Measurements from ENCODE around the gene INPP4B.

Gene INPP4B

DNA sequence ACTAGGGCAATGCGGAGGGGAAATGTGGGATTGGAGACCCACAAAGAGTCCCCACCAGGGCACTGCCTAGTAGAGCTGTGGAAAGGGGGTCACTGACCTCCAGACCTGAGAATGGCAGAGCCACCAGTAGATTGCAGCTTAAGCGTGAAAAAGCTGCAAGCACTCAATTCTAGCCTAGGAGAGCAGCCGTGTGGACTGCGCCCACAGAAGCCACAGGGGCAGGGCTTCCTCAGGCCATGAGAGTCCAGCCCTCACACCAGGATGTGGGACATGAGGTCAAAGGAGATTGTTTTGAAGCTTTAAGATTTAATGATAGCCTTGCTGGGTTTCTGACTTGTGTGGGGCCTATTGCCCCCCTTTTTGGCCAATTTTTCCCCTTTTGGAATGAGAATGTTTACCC, 379.0 kb downstream of the INPP4B start:
- DNase-seq (ENCODE audit: low spot score) = no peak

DNA sequence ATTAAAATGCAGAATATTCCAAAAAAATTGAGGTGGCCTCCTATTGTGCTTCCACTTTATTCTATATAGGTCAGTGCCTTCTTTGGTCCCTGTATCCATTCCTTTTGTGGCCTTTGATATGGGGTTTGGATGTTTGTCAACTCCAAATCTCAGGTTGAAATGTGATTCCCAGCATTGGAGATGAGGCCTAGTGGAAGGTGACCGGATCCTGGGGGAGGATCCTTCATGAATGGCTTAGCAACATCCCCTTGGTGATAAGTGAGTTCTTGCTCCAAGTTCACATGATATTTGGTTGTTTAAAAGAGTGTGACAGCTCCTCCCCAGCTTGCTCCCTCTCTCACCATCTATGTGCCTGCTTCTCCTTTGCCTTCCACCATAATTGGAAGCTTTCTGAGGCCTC, 380.6 kb downstream of the INPP4B start:
- no peak for DNase-seq (ENCODE audit: low spot score)

DNA sequence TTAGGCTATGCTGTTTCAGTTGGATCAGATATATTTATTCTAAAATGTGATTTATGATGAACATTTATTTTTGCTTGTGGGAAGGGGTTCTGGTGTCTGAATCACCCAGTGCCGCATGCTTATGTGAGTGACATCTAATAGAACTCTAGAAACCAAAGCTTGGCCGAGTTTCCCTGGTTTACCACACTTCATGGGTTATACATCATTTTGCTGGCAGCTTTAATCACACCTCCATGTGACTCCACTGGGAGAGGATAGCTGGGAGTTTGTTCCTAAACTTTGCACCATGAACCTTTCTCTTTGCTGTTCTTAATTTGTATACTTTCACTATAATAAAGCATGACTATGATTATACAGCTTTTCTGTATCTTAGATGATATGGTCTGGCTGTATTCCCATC, 382.9 kb downstream of the INPP4B start:
- DNase-seq (ENCODE audit: low spot score) = no peak

DNA sequence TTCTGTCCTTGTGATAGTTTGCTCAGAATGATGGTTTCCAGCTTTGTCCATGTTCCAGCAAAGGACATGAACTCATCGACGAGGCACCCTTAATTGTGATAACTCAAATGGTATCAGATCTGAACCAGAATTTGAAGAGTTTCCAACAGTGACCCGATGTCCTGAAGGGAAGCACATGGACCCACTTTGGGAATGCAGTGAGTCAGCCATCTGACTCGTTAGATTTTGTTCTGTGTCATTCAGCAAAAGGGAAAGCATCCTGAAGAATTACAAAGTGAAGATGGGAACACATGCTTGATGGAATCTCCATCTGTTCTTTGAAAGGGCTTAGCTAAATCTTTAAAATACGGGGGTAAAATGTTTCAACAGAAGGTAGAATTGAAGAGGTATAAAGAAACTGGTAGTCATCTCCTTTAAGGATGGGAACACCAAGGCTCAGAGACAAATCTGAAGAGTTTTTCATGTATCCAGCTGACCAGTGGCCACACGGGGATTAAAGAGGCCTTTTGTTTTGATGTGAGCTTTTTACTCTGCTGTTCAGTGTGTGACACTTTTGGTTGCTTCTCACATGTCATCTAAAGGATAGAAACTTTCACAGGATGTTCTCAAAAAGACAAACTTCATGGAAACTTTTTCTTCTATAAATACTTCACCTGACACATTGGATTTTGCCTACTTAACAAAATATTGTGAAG, 393.8 kb downstream of the INPP4B start:
- DNase-seq (ENCODE audit: low spot score) = no peak

DNA sequence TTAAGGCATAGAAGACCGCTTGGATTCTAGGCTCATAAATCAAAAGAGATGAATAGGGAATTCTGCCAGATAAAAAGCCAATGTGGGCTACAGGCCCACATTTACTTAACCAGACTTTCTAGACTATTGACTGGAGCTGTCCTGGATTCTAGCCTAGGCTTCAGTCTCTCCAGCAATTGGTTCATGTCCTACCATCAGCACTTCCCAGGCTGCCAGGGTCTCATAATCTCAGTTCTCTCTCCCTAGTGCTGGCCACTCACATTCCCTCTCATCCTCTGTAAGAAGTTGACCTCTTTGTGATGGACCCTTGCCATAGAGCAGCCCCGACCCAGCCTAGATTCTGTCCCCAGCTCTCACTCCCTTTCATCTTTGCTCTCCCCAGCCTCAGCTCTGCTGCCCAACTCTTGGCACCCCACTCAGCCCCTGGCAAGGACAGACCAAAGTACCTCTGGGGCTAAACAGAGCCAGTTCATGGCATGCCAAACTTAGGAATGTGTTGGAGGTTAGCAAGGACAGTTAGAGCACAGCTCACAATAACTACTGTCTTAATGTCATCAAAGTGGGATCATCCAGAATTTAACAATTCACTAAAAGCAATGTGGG, 396.2 kb downstream of the INPP4B start:
- no peak for DNase-seq (ENCODE audit: low spot score)

DNA sequence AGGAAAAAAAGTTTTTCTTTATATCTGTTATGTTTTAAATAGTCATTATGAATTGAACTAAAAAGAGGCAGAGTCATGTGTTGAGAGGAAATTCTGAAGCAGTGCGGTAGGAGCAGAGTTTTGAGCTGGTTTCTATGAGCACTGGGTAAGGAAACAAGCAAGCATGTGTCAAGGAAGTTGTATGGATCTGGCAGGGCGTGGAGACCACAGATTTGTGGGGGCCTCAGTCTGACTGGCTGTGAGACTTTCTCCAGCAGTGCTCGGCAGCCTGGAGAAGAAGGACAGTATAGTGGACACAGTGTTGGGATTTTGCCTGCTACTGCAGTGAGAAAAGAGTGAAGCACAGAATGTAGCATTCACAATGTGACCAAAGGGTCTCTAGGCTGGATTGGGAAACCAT, 399.1 kb downstream of the INPP4B start:
- no peak for DNase-seq (ENCODE audit: low spot score)

DNA sequence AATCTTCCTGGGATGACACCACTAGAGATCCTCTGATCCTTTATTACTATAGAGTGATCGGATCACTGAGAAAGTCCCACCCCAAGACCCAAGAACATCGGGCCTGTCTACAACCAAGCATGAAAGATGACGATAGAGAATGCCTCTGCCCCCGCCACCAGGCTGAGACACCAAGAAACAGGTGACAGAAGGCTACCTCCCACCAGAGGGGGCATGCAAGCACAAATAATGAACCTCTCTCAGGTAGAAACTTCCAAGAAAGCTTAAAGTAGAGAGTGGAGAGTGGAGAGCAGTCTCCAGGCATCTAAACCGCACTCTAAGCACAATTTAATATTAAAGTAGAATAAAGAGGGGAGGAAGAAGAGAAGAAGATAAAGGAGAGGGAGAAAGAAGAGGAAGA, 402.6 kb downstream of the INPP4B start:
- DNase-seq (ENCODE audit: low spot score) = no peak

DNA sequence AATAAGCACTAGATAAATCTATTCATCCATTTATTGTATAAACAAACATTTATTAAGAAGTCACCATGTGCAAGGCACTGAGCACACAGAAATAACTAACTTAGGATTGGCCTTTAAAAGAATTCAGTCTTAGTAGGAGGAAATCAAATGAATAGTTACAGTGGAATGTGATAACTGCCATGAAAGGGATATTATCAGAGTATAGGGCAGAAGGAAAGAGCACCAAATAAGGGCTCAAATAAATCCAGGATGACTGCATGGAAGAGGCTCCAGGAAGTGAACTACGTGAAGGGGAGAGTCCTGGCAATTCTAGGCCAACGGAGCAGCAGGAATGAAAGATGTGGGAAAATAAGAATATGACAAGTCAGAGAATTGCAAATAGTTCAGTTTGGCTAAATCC, 406.0 kb downstream of the INPP4B start:
- DNase-seq (ENCODE audit: low spot score) = no peak

DNA sequence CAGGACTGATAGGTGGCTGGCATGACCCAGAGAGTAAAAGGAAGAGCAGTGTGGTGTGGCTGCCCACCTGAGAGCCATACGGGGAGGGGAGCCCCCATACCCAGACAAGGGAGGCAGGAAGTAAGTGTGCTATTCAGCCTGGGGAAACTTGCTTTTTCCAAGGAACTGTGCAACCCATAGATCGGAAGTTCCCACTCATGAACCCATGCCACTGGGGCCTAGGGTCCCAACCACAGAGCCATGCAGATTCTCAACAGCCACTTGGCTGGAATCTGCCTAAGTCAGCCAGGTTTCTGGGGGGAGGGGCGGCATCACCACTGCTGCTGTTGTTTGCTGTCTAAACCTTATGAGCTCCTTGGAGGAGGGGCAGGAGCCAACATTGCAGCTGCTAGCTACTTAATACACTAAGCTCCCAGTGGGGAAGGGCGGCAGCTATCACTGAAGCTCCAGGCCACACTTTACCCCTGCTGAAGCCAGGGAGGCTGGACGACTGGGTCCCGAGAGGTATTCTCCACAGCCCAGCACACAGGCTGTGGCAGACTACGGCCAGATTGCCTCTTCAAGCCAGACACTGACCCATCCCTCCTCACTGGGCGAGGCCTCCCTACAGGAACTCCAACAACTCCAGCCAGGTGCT, 410.4 kb downstream of the INPP4B start:
- no peak for DNase-seq (ENCODE audit: low spot score)

DNA sequence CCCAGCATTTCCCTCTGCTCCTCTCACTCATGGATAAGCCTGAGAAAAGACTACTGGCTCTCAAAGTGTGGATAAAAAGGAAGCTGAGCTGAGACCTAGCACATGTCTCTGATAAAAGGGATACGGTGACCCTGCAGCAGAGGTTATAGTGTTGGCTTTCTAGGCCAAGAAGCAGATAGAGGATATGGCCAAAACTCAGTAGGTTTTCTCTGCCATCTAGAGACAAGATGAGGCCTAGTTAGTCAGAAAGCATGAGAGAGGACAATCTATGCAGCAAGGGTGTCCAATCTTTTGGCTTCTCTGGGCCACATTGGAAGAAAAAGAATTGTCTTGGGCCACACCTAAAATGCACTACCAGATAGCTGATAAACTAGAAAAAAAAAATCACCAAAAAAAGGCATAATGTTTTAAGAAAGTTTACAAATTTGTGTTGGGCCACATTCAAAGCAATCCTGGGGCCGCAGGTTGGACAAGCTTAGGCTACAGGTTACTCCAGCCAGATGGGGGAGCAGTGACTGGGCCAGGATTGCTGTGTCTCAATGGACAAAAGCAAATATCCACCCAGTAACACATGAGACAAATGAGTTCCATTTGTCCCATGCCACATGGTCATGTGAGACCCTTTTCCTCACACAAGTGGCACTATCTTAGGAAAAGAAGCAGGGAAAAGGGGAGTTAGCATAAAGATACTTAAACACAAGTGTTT, 411.4 kb downstream of the INPP4B start:
- no peak for DNase-seq (ENCODE audit: low spot score)

DNA sequence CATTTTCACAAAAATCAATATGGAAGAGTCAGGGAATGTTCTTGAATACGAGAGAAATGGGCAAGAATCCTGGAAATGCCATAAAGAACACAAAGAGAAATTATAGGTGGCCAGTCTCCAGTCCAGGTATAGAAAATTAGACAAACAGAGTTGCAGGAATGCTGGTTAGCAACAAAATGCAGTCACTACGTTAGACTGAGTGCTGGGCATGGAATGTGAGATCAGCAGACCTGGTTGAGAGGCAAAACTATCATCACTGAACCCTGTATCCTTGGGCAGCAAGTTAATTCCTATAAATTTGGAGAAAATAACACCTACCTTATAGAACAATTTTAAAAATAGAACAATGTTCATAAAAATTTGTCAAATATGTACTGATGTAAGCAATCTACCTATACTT, 417.4 kb downstream of the INPP4B start:
- DNase-seq (ENCODE audit: low spot score) = no peak

DNA sequence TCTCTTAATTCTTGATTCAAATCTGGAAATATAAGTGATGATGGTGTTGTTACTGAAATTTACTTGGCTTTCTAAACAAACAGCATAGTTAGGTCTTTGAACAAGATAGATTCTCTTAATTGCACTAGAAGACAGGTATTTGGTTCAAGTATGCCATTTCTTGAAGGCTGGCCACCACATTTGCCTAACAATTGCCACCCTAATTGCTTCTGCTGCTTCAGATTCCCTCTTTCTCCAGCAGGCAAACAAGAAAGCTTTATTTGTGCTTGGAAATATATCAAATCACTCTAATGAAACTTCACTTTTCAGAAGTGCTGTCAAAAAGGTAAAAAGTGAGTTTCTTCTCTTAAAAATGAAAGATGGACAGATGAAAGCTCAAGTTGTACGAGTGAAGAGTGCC, 418.6 kb downstream of the INPP4B start:
- no peak for DNase-seq (ENCODE audit: low spot score)

DNA sequence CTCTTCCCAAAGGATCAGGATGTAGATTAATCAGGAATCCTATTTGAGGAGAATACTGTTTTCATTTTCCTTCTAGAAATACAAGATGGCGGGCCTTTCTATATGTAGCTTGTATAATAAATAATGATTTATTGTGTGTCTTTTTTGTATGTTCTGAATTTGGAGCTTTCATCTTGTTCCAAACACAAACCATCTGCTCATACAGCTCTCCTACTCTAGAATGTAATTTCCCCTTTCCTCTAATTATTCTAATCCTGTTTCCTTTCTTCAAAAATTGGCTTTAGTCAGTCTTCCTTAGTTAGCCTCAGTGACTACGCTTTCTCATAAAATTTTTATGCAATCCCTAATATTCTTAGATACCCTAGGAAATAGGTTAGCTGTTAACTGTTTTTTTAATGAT, 422.2 kb downstream of the INPP4B start:
- DNase-seq (ENCODE audit: low spot score) = no peak

DNA sequence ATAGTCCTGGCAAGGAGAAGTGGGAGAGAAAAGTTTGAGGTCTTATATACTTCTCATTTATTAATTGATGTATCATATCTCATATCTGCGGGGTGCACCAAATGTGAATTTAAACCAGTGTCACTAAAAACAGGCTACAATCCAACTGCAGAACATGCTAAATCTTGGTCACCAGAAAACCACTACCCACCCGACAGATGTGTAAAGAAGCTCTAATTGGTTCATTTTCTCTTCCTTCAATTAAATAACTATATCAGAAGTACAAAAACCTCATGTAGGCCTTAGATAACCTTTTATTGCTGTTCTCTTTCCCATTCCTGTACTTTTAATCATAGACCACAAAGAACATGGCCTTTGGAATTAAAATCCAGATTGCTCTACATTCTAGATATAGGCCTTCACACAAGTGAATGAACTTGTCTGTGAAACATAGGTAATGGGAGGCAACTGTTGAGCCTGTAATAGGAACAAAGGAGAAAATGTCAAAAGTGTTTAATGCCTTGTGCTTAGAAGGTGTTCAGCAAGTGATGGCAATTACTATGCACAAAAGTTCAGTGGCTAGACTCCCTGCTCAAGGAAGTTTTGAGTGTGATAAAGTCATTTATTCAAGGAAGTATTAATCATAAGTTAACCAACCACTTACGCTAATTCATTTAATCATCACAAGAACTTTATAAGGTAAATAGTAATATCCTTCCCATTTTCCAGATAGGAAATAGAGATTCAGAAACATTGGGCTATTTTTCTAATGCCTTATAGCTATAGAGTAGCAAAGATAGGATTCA, 425.6 kb downstream of the INPP4B start:
- DNase-seq (ENCODE audit: low spot score) = no peak

DNA sequence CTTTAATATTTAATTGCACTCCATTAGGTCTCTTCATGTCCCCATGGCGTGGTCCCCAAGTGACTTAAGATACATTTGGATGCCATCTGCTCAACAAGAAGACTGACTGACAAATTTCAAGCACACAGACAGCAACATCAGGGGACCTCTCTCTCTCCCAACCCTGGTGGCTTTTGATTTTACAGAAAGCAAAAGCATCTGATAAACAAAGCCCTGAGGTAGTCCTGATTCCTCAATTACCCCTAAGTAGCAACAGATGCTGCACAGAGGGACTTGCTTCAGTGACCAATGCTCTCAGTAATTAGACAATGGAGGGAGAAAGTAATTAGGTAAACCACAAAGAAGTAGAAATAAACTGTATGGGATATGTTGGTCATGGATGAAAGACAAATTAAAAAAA, 426.4 kb downstream of the INPP4B start:
- no peak for DNase-seq (ENCODE audit: low spot score)

DNA sequence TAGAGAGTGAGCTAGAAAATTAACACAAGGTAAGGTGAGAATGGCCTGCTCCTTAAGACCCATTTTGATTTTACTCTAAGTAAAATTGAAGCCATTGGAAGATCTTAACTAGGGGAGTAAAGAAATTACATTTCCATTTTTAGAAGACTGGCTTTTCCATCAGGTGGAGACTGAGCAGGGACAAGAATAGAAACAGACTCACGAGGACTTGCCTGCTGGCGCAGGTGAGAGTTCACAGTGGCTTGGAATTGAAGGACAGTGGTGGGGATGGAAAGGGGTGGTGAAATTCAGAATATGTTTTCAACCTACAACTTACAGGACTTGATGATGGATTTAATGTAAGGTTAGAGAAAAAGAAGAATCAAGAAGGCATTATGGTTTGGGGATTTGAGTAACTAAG, 427.4 kb downstream of the INPP4B start:
- no peak for DNase-seq (ENCODE audit: low spot score)

DNA sequence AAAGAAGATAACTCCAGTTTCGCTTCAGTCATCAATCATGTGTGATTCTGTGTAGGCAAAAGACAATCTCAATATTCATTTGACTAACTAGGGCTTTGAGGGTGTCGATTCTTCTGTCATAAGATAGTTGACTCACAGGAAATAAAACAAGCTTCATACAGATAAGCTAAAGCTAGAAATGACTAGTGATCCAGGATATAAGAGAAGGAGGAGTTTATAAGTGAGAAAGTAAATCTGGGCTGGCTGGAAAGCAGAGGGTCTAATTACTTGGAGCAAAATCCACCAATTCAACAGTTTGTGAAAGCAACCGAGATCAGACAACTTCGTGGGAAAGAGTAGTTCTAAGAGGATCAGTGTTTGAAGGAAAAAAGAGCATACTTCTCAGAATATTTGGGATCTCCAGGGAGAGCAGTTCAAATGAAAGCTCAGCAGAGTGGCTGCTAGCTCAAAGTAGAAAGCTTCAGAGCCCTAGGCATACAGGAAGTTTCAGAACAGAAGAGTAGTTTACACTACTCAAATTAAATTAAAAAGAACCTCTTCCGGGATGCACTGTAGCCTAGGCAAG, 429.3 kb downstream of the INPP4B start:
- DNase-seq (ENCODE audit: low spot score) = no peak

DNA sequence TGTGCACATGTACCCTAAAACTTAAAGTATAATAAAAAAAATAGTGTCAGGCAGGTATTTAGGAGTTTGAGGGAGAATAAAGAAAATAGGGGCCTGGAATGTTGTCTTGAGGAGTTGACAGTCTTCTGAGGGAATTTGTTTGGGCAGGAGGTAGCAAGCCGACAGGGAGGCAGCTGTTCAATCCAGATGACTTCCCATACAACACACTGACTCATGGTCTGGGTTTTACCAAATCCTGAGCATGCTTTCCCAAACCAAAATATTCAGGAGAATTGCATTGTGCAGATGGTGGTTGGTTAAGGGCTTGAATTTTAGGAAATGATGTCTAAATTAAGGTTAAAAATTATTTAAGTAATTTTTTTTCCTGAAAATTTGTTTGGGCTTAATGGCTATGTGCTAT, 430.0 kb downstream of the INPP4B start:
- DNase-seq (ENCODE audit: low spot score) = no peak

DNA sequence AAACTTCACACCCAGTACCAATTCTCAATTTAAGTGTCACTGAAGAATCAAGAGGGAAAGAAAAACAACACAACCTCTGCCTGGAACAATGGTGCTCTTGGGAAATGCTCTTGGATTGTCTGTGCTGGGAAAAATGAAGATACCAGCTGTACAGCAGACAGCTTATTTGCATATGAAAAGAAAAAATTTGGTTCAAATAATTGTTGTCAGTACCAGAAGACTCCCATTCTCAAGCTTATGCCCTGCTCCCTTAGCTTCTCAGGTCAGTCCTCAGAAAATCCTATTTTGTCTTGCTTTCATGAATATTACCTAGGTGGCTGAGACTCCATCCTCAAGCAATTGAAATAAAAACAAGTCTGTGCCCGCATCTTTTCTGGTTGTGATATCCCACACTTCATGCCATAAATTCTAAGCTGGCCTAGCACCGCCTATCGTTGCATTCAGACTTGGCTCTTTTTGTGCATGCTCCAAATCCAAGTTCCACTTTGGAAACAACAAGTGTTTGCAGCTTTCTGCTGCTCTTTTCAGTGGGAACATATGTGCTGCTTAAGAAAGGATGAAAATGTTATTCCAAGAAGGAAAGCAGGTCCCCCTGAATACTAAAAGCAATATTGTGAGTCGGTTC, 431.6 kb downstream of the INPP4B start:
- DNase-seq (ENCODE audit: low spot score) = no peak

DNA sequence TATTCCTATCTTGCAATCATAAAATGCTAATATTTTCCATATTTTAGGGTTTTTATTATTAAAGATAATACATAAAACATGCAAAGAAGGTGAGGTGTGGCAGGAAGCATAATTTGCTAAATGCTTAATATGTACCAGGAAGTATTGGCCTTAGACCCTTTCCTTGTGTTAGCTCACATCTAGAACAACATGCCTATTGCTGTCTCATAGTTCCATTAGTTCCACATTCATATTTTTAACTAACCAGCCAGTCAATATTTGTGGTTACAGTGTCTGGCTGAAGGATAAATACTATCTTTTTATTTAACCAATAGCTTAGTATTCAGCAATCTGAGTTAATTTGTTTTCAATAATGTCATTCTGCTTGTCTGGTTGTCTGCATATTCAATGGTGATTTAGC, 432.6 kb downstream of the INPP4B start:
- no peak for DNase-seq (ENCODE audit: low spot score)

DNA sequence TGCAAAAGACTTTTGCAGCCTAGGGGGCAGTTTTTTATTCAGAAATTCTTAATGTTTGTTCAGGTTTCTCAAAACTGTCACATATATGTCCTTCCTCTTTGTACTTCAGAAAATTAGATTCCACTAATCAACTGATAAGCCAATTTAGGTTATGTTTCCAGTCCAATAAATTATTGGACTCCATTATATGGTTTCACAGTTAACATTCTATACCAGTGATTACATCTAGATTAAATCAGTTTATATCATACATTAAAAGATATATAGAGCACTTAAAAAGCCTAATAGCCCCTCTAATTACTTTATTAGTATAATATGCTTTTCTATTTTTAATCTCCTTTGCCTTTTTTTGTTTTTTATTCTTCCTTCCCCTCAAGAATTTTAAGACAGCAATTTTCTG, 434.1 kb downstream of the INPP4B start:
- DNase-seq (ENCODE audit: low spot score) = no peak
